ENCODE results near the gene SLC66A1. TPM values are rescaled to one million over a fixed set of nuclear protein-coding genes. Genes with fewer than 3 reads are reported as not detected.

The SLC66A1 gene
- total and polyA plus RNA-seq, 2 experiments from 2014 or later, result 21.1 to 24.0 TPM

DNA sequence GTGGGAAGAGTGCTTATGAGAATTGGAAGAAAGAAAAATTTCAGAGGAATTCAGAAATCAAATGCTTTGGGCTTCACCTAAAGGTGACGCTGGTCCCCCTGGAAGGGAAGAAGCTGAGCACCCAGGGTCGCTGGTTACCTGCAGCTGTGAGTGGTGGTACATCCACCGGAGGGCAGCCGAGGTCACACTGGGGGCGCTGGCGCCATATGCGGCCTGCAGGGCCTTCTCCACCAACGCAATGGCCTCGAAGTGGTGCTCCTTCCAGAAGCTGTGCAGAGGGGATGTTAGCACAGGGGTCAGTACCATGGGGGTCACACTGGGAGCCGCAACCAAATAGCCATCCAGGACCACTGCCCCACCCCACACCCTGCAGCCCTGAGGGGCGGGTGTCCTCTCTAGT, 6.2 kb upstream of the SLC66A1 start:
- Histone ChIP-seq H3K4me1 (ENCODE audit: low read depth) (no peaks in the 10 kb centered on the region), H3K36me3 (peaks cover 20% of the 10 kb centered on the region), H3K9me3 (ENCODE audit: low read depth) (no peaks in the 10 kb centered on the region), H3K27ac (no peak overlapping the region), H3K4me3 (no peak overlapping the region), H3K27me3 (no peaks in the 10 kb centered on the region)
- TF ChIP-seq CTCF (IDR thresholded peaks at IDR 0.05; ENCODE audit: low read depth, low read length), result no peak
- DNase-seq (ENCODE audit: low read depth in 1 of 2, low spot score in 1 of 2), result no peak

DNA sequence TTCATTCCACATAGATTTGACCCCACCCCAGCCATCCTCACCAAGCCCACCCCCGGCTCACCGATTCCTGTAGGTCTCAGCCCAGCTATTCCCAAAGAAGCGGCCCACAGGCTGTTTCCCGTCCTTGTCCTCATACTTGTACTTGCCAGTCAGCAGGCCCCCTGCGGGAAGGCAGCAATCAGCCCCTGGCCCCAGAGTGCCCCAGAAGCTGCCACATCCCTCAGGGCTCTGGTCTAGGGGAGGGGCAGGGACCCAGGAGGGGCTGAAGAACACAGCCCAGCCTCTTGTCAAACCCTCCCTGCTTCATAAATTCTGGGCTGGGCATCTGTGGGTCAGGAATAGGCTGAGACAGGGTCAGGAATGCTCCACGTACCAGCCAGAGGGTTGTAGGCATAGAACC, 5.2 kb upstream of the SLC66A1 start:
- TF ChIP-seq CTCF (IDR thresholded peaks at IDR 0.05; ENCODE audit: low read depth, low read length), result no peak
- H3K4me1 ChIP-seq (ENCODE audit: low read depth), result no peaks in the 10 kb centered on the region
- peaks cover 20% of the 10 kb centered on the region for H3K36me3 ChIP-seq
- no peak overlapping the region for H3K4me3 ChIP-seq
- no peak overlapping the region for H3K27ac ChIP-seq
- H3K27me3 ChIP-seq, result no peaks in the 10 kb centered on the region
- DNase-seq (ENCODE audit: low read depth in 1 of 2, low spot score in 1 of 2), result no peak
- no peaks in the 10 kb centered on the region for H3K9me3 ChIP-seq (ENCODE audit: low read depth)

- no peak for DNase-seq (ENCODE audit: low read depth in 1 of 2, low spot score in 1 of 2)
- H3K36me3 ChIP-seq, result peaks cover 17% of the 10 kb centered on the region
- H3K4me1 ChIP-seq (ENCODE audit: low read depth), result no peaks in the 10 kb centered on the region
- TF ChIP-seq CTCF (IDR thresholded peaks at IDR 0.05; ENCODE audit: low read depth, low read length), result no peak
- H3K4me3 ChIP-seq, result no peak overlapping the region
- no peaks in the 10 kb centered on the region for H3K27me3 ChIP-seq
- no peaks in the 10 kb centered on the region for H3K9me3 ChIP-seq (ENCODE audit: low read depth)
- no peak overlapping the region for H3K27ac ChIP-seq
Measured at GRCh38 chr1:19307794-19308508, 4.2 kb upstream of the SLC66A1 start.

DNA sequence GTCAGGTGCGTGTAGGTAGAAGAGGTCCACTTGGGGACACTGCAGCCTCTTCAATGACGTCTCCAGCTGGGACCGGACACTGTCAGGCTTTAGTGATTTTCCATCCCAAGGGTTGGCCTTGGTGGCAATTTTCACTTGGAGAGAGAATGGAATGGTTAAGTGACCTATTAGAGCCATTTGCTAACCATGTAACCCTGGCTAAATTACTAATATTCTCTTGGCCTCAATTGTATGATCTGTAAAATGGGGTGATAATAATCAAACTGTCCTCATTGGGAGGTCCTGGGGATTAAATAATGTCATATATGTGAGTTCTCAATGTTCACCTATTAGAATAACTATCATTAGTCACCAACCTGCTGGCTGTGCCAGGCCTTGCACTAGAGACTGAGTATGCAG, 3.6 kb upstream of the SLC66A1 start:
- Histone ChIP-seq H3K36me3 (peaks cover 15% of the 10 kb centered on the region), H3K27ac (no peak overlapping the region), H3K4me1 (ENCODE audit: low read depth) (no peaks in the 10 kb centered on the region), H3K9me3 (ENCODE audit: low read depth) (no peaks in the 10 kb centered on the region), H3K27me3 (no peaks in the 10 kb centered on the region), H3K4me3 (no peak overlapping the region)
- TF ChIP-seq CTCF (IDR thresholded peaks at IDR 0.05; ENCODE audit: low read depth, low read length), result no peak
- no peak for DNase-seq (ENCODE audit: low read depth in 1 of 2, low spot score in 1 of 2)

DNA sequence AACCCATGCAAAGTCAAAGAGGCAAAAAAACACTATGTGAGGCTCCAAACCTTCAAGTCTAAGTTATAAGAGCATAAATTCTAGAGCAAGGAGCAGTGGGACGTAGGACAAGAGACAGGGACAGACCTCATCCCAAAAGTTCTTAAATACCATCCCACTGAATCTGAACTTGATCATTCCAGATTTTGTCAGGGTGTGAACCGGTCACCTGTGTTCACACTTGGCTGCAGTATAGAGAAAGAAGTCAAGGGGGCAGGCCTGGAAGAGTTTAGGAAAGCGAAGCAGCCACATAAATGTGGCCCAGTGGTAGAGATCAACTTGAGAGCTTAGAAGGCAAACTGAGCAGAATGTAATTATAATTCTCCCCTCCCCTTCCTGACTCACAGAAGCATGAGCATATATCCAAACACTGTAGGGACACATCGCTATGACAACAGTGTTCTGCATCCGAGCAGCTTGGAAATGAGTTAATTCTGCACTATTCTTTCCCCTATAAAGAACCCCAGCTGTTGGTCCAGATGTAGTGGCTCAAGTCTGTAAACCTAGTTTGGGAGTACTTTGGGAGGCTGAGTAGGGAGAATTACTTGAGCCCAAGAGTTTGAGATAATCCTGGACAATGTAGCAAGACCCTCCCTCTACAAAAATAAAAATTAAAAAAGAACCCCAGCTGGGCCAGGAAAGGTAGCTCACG, 2.9 kb upstream of the SLC66A1 start:
- no peak overlapping the region for H3K27ac ChIP-seq
- no peak overlapping the region for H3K4me3 ChIP-seq
- H3K4me1 ChIP-seq (ENCODE audit: low read depth), result no peaks in the 10 kb centered on the region
- peak in 1 of 2 donors; percentile 30 for DNase-seq (ENCODE audit: low read depth in 1 of 2, low spot score in 1 of 2)
- peaks cover 11% of the 10 kb centered on the region for H3K36me3 ChIP-seq
- no peaks in the 10 kb centered on the region for H3K27me3 ChIP-seq
- TF ChIP-seq CTCF (IDR thresholded peaks at IDR 0.05; ENCODE audit: low read depth, low read length), result no peak
- no peaks in the 10 kb centered on the region for H3K9me3 ChIP-seq (ENCODE audit: low read depth)
